ENCODE data around the gene ZCWPW1.

ZCWPW1 gene

DNA sequence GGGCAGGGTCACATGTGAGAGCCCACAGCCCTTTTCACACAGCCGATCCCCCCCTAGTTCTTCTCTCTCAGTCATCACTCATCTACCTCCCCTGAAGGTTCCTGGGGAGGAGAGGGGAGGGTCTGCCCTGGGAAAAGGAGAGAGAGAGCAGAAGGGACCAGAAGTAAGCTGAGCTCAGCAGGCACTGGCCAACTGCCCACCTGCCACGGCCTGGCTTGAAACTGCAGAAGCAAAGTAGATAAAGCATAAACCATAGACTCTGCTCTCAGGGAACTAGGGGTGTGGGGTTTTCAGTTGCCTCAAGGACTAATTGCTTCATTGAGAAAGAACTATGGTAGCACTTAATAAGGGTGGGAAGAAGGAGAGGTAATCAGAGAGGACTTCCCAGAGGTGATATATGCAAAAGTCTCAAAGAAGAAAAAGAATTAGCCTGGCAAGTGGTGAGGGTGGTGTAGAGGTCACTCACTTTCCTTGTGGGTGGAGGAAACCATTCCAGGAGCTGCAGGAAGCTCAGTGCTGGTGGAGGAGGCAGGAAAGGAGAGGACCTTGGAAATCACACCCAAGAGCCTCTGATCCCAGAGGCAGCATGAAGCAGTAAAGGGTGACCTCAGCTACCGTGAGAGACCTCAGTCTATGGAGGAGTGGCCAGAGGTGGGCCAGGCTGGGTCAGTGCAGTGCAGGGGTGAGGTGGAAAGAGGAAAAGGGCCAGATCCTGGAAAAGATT is 38.1 kb downstream of the ZCWPW1 start:
- Histone ChIP-seq H3K4me2 (ENCODE audit: low read depth, low read length, poor library complexity, severe bottlenecking) (no peak overlapping the region), H3K4me3 (ENCODE audit: insufficient read depth, low read length, poor library complexity, severe bottlenecking) (no peak overlapping the region), H3K79me2 (ENCODE audit: insufficient read depth, low read length) (no peaks in the 10 kb centered on the region), H3K9me3 (ENCODE audit: insufficient read depth, low read length) (no peaks in the 10 kb centered on the region), H3K27me3 (ENCODE audit: low read length) (no peaks in the 10 kb centered on the region), H3K27ac (ENCODE audit: low read depth, low read length) (no peak overlapping the region), H3K9me2 (replicated peaks; ENCODE audit: insufficient read depth, low read length) (no peaks in the 10 kb centered on the region), H2AFZ (ENCODE audit: low read depth, low read length, severe bottlenecking) (no peak overlapping the region), H3K9ac (ENCODE audit: low read length) (no peak overlapping the region), H4K20me1 (ENCODE audit: low read depth, low read length) (no peaks in the 10 kb centered on the region), H3F3A (ENCODE audit: insufficient read depth) (no peaks in the 10 kb centered on the region), H3K36me3 (ENCODE audit: low read length) (no peaks in the 10 kb centered on the region)
- no peak for TF ChIP-seq EZH2phosphoT487 (conservative IDR thresholded peaks at IDR 0.05; ENCODE audit: low read length)
- TF ChIP-seq, protein P1, sequence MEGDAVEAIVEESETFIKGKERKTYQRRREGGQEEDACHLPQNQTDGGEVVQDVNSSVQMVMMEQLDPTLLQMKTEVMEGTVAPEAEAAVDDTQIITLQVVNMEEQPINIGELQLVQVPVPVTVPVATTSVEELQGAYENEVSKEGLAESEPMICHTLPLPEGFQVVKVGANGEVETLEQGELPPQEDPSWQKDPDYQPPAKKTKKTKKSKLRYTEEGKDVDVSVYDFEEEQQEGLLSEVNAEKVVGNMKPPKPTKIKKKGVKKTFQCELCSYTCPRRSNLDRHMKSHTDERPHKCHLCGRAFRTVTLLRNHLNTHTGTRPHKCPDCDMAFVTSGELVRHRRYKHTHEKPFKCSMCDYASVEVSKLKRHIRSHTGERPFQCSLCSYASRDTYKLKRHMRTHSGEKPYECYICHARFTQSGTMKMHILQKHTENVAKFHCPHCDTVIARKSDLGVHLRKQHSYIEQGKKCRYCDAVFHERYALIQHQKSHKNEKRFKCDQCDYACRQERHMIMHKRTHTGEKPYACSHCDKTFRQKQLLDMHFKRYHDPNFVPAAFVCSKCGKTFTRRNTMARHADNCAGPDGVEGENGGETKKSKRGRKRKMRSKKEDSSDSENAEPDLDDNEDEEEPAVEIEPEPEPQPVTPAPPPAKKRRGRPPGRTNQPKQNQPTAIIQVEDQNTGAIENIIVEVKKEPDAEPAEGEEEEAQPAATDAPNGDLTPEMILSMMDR (IDR thresholded peaks at IDR 0.05; ENCODE audit: insufficient read depth, low read length, poor library complexity, severe bottlenecking) = no peak

DNA sequence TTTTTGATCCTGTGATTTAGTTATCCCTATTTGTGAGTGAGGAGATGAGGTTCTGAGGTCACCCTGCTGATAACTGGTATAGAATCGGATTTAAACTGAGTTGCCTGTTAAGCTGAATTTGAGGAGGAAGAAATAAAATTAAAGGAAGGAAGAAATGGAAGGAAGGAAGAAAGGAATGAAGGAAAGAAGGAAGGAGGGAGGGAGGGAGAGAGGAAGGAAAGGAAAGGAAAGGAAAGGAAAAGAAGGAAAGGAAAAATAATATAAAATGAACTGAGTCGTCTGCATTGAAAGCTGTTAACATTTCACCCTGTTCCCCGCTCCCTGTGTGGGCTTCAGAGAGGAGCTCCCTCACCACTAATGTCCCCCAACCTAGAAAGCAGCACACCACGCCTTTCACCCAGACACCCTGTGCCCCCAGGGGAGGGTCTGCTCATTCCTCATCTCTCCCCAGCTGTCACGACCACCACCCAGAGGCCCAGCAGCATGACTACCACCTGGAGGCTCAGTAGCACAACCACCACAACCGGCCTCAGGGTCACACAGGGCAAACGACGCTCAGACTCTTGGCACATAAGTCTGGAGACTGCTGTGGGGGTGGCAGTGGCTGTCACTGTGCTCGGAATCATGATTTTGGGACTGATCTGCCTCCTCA is 38.9 kb downstream of the ZCWPW1 start:
- no peaks in the 10 kb centered on the region for H3K9me3 ChIP-seq (ENCODE audit: insufficient read depth, low read length)
- no peak overlapping the region for H3K9ac ChIP-seq (ENCODE audit: low read length)
- no peak overlapping the region for H3K27ac ChIP-seq (ENCODE audit: low read depth, low read length)
- no peak for TF ChIP-seq EZH2phosphoT487 (conservative IDR thresholded peaks at IDR 0.05; ENCODE audit: low read length)
- TF ChIP-seq, protein P1 (IDR thresholded peaks at IDR 0.05; ENCODE audit: insufficient read depth, low read length, poor library complexity, severe bottlenecking) = no peak
- H3K79me2 ChIP-seq (ENCODE audit: insufficient read depth, low read length) = no peaks in the 10 kb centered on the region
- H4K20me1 ChIP-seq (ENCODE audit: low read depth, low read length) = no peaks in the 10 kb centered on the region
- H2AFZ ChIP-seq (ENCODE audit: low read depth, low read length, severe bottlenecking) = no peak overlapping the region
- no peaks in the 10 kb centered on the region for H3K27me3 ChIP-seq (ENCODE audit: low read length)
- H3F3A ChIP-seq (ENCODE audit: insufficient read depth) = no peaks in the 10 kb centered on the region
- H3K4me2 ChIP-seq (ENCODE audit: low read depth, low read length, poor library complexity, severe bottlenecking) = no peak overlapping the region
- no peaks in the 10 kb centered on the region for H3K9me2 ChIP-seq (replicated peaks; ENCODE audit: insufficient read depth, low read length)
- H3K36me3 ChIP-seq (ENCODE audit: low read length) = no peaks in the 10 kb centered on the region
- no peak overlapping the region for H3K4me3 ChIP-seq (ENCODE audit: insufficient read depth, low read length, poor library complexity, severe bottlenecking)

DNA sequence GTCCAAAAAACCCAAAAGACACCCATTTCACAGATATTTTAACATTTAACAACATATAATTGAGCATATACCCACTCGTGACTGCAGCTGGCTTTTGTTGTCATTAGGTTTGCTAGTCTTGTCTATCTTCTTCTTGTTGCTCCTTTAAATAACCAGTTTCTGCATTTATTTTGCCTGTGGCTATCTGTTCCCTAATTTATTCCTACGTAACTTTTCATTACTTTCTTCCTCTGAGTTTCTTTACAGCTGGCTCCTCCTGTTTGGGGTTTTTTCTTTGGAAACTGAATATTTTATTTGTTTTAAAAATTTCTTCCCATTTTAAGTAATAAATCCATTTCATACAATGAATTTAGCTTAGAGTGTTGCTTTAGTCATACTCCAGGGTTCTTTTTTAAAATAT is 40.8 kb downstream of the ZCWPW1 start:
- H3K9me3 ChIP-seq (ENCODE audit: insufficient read depth, low read length) = no peaks in the 10 kb centered on the region
- no peaks in the 10 kb centered on the region for H3F3A ChIP-seq (ENCODE audit: insufficient read depth)
- H3K4me2 ChIP-seq (ENCODE audit: low read depth, low read length, poor library complexity, severe bottlenecking) = no peak overlapping the region
- H3K9ac ChIP-seq (ENCODE audit: low read length) = no peak overlapping the region
- H3K79me2 ChIP-seq (ENCODE audit: insufficient read depth, low read length) = no peaks in the 10 kb centered on the region
- H3K9me2 ChIP-seq (replicated peaks; ENCODE audit: insufficient read depth, low read length) = no peaks in the 10 kb centered on the region
- no peak overlapping the region for H2AFZ ChIP-seq (ENCODE audit: low read depth, low read length, severe bottlenecking)
- no peaks in the 10 kb centered on the region for H4K20me1 ChIP-seq (ENCODE audit: low read depth, low read length)
- no peak overlapping the region for H3K4me3 ChIP-seq (ENCODE audit: insufficient read depth, low read length, poor library complexity, severe bottlenecking)
- H3K27ac ChIP-seq (ENCODE audit: low read depth, low read length) = no peak overlapping the region
- no peak for TF ChIP-seq EZH2phosphoT487 (conservative IDR thresholded peaks at IDR 0.05; ENCODE audit: low read length)
- TF ChIP-seq, protein P1 (IDR thresholded peaks at IDR 0.05; ENCODE audit: insufficient read depth, low read length, poor library complexity, severe bottlenecking) = no peak
- no peaks in the 10 kb centered on the region for H3K36me3 ChIP-seq (ENCODE audit: low read length)
- H3K27me3 ChIP-seq (ENCODE audit: low read length) = no peaks in the 10 kb centered on the region
